OCI-LY1 (cell line): Measurements from ENCODE around the gene CACNG7.

Experiments used
- H2AFZ ChIP-seq: fragments of 200-600 bp; sonication (generic), shearing (Covaris generic); 2 replicates; pipeline ENCODE4 v1.6.0; 2014; ENCODE audit warnings: antibody characterized with exemption, mild to moderate bottlenecking, low read length
- H3F3A ChIP-seq: fragments of 200-600 bp; sonication (generic), shearing (Covaris generic); 2 replicates; pipeline ENCODE4 v1.6.0; 2014; ENCODE audit warnings: mild to moderate bottlenecking, antibody characterized with exemption, low read length, moderate library complexity; ENCODE audit not compliant: insufficient read depth
- H3K27ac ChIP-seq: fragments of 200-600 bp; sonication (generic); 2 replicates; pipeline ENCODE4 v1.5.1; 2014; ENCODE audit warnings: low read length, mixed run types, mild to moderate bottlenecking, low read depth; ENCODE audit not compliant: poor library complexity, severe bottlenecking
- H3K27me3 ChIP-seq: fragments of 200-600 bp; sonication (generic); 2 replicates; pipeline ENCODE4 v1.6.0; 2014; ENCODE audit warnings: antibody characterized with exemption, mild to moderate bottlenecking, low read length, moderate library complexity; ENCODE audit not compliant: insufficient read depth
- H3K36me3 ChIP-seq: fragments of 200-600 bp; sonication (generic); 2 replicates; pipeline ENCODE4 v1.6.1; 2014; ENCODE audit warnings: mild to moderate bottlenecking, antibody characterized with exemption, low read length, moderate library complexity, mixed read lengths; ENCODE audit not compliant: insufficient read depth
- H3K4me1 ChIP-seq: fragments of 200-600 bp; sonication (generic); 2 replicates; pipeline ENCODE4 v1.5.1; 2014; ENCODE audit warnings: mild to moderate bottlenecking, low read length, moderate library complexity; ENCODE audit not compliant: insufficient read depth, severe bottlenecking
- H3K4me2 ChIP-seq: fragments of 200-600 bp; sonication (generic), shearing (Covaris generic); 2 replicates; pipeline ENCODE4 v1.6.1; 2014; ENCODE audit warnings: low read length
- H3K4me3 ChIP-seq: fragments of 200-600 bp; sonication (generic); 2 replicates; pipeline ENCODE4 v1.5.1; 2014; ENCODE audit warnings: low read length, low read depth, mild to moderate bottlenecking, mixed read lengths; ENCODE audit not compliant: poor library complexity, severe bottlenecking
- H3K79me2 ChIP-seq: fragments of 200-600 bp; shearing (Covaris generic); 2 replicates; pipeline ENCODE4 v1.6.1; 2016; ENCODE audit warnings: mixed run types, low read length, mixed read lengths; ENCODE audit not compliant: insufficient read depth
- H3K9ac ChIP-seq: fragments of 200-600 bp; sonication (generic), shearing (Covaris generic); 2 replicates; pipeline ENCODE4 v1.6.1; 2014; ENCODE audit warnings: mild to moderate bottlenecking, low read length, mixed read lengths
- H3K9me2 ChIP-seq: fragments of 200-600 bp; sonication (generic), shearing (Covaris generic); 2 replicates; pipeline ENCODE4 v1.6.1; 2014; ENCODE audit warnings: low read depth, mild to moderate bottlenecking, low read length, mixed read lengths
- H3K9me3 ChIP-seq: fragments of 200-600 bp; shearing (Covaris generic); 2 replicates; pipeline ENCODE4 v1.6.1; 2014; ENCODE audit warnings: low read length, mixed read lengths
- H4K20me1 ChIP-seq: fragments of 200-600 bp; sonication (generic), shearing (Covaris generic); 2 replicates; pipeline ENCODE4 v1.6.0; 2016; ENCODE audit warnings: mild to moderate bottlenecking, low read length; ENCODE audit not compliant: insufficient read depth
- EZH2 ChIP-seq: fragments of 200-600 bp; sonication (generic), shearing (Covaris generic); IDR thresholded peaks from 2 replicates; pipeline ENCODE4 v1.8.0; 2017; ENCODE audit warnings: borderline replicate concordance, mixed run types, mild to moderate bottlenecking, antibody characterized with exemption, low read length, moderate library complexity, mixed read lengths
- TF ChIP-seq, protein P1 (sequence below): fragments of 200-600 bp; sonication (generic), shearing (Covaris generic); IDR thresholded peaks from 2 replicates; pipeline ENCODE4 v1.5.1; 2017; ENCODE audit warnings: mild to moderate bottlenecking, antibody characterized with exemption, low read length, moderate library complexity, mixed read lengths

CACNG7 gene

DNA sequence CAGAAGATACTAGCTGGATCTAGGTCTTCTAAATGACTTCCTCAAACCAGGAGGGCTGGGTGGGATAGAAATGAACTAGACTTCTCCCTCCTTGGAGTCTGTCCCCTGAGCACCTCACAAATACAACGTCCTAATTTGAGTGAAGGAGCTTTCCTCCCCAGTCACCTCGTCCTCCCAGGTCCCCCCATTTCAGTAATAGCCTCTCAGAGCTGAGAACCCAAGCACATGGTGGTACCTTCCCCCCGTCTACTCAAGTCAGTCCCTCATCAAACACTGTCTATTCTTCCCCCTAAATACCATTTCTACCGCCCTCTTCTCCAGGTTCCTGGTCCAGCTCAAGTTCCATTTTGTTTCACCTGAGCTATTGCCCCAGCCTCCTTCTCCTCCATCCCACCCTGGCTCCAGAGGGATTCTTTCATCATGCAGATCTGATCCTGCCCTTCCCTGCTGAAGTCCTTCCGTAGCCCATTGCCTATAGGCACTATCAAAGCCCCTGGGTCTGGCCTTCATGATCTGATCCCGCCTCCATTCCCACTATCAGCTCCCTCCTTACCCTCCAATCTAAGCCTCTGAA is 32.3 kb upstream of the CACNG7 start:
- H3F3A ChIP-seq = no peaks in the 10 kb centered on the region
- H2AFZ ChIP-seq = no peak overlapping the region
- TF ChIP-seq, protein P1, sequence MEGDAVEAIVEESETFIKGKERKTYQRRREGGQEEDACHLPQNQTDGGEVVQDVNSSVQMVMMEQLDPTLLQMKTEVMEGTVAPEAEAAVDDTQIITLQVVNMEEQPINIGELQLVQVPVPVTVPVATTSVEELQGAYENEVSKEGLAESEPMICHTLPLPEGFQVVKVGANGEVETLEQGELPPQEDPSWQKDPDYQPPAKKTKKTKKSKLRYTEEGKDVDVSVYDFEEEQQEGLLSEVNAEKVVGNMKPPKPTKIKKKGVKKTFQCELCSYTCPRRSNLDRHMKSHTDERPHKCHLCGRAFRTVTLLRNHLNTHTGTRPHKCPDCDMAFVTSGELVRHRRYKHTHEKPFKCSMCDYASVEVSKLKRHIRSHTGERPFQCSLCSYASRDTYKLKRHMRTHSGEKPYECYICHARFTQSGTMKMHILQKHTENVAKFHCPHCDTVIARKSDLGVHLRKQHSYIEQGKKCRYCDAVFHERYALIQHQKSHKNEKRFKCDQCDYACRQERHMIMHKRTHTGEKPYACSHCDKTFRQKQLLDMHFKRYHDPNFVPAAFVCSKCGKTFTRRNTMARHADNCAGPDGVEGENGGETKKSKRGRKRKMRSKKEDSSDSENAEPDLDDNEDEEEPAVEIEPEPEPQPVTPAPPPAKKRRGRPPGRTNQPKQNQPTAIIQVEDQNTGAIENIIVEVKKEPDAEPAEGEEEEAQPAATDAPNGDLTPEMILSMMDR = no peak
- no peak for TF ChIP-seq EZH2
- H3K9ac ChIP-seq = no peak overlapping the region
- no peak overlapping the region for H3K27ac ChIP-seq
- no peaks in the 10 kb centered on the region for H4K20me1 ChIP-seq
- H3K4me3 ChIP-seq = no peak overlapping the region
- no peaks in the 10 kb centered on the region for H3K4me1 ChIP-seq
- no peaks in the 10 kb centered on the region for H3K27me3 ChIP-seq
- no peak overlapping the region for H3K4me2 ChIP-seq
- H3K9me3 ChIP-seq = no peaks in the 10 kb centered on the region
- H3K9me2 ChIP-seq = no peaks in the 10 kb centered on the region
- H3K36me3 ChIP-seq = no peaks in the 10 kb centered on the region
- no peaks in the 10 kb centered on the region for H3K79me2 ChIP-seq

DNA sequence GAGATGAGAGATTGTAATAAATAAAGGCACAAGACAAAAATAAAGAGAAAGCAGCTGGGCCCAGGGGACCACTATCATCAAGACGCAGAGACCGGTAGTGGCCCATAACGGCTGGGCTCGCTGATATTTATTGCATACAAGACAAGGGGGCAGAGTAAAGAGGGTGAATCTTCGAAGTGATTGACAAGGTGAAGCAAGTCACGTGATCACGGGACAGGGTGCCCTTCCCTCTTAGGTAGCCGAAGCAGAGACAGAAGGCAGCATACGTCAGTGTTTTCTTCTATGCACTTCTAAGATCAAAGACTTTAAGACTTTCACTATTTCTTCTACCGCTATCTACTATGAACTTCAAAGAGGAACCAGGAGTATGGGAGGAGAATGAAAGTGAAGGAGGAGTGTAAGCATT is 31.7 kb upstream of the CACNG7 start:
- TF ChIP-seq, protein P1 = no peak
- no peak for TF ChIP-seq EZH2
- no peaks in the 10 kb centered on the region for H3K9me3 ChIP-seq
- H3F3A ChIP-seq = no peaks in the 10 kb centered on the region
- H3K4me2 ChIP-seq = no peak overlapping the region
- no peak overlapping the region for H3K4me3 ChIP-seq
- no peaks in the 10 kb centered on the region for H3K4me1 ChIP-seq
- H3K9me2 ChIP-seq = no peaks in the 10 kb centered on the region
- H2AFZ ChIP-seq = no peak overlapping the region
- no peaks in the 10 kb centered on the region for H4K20me1 ChIP-seq
- no peak overlapping the region for H3K9ac ChIP-seq
- H3K36me3 ChIP-seq = no peaks in the 10 kb centered on the region
- no peaks in the 10 kb centered on the region for H3K79me2 ChIP-seq
- no peaks in the 10 kb centered on the region for H3K27me3 ChIP-seq
- no peak overlapping the region for H3K27ac ChIP-seq

DNA sequence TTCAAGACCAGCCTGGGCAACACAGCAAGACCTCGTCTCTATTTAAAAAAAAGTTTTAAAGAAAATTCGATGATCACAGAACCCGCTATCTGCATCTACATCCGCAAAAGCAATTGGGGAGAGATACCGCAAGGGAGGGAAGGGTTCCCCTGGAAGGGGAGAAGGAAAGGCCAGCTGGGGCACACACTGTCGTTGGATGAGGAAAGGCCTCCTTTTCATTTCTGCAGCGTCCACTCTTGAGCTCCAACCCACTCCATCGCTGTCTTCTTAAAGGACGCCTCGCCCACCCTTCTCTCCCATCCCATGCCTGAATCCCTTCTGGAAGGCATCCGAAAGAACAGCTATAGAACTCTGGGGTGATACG is 30.3 kb upstream of the CACNG7 start:
- H3K27ac ChIP-seq = no peak overlapping the region
- no peak overlapping the region for H3K9ac ChIP-seq
- no peaks in the 10 kb centered on the region for H3F3A ChIP-seq
- H3K36me3 ChIP-seq = no peaks in the 10 kb centered on the region
- no peak overlapping the region for H3K4me2 ChIP-seq
- no peaks in the 10 kb centered on the region for H3K4me1 ChIP-seq
- H3K9me3 ChIP-seq = no peaks in the 10 kb centered on the region
- no peaks in the 10 kb centered on the region for H3K9me2 ChIP-seq
- TF ChIP-seq, protein P1 = no peak
- TF ChIP-seq EZH2 = no peak
- H3K27me3 ChIP-seq = no peaks in the 10 kb centered on the region
- no peak overlapping the region for H3K4me3 ChIP-seq
- no peaks in the 10 kb centered on the region for H3K79me2 ChIP-seq
- H2AFZ ChIP-seq = no peak overlapping the region
- no peaks in the 10 kb centered on the region for H4K20me1 ChIP-seq
